Measurements from ENCODE around the gene EWSR1.
A peak's percentile ranks its signal among the peaks of the same experiment; 100 is the strongest.

EWSR1 gene

GRCh38 chr22:29313576-29314466, 45.8 kb downstream of the EWSR1 start:
- TF ChIP-seq CTCF (conservative IDR thresholded peaks at IDR 0.05; ENCODE audit: low read length), result no peak
- no peak for TF ChIP-seq EZH2phosphoT487 (IDR thresholded peaks at IDR 0.05; ENCODE audit: borderline replicate concordance)
- H3K4me3 ChIP-seq (ENCODE audit: low read length, poor library complexity, severe bottlenecking), result no peak overlapping the region
- H3K27me3 ChIP-seq (ENCODE audit: insufficient read depth, low read length, poor library complexity, severe bottlenecking), result no peaks in the 10 kb centered on the region
- no peak overlapping the region for H3K9ac ChIP-seq (ENCODE audit: low read depth, low read length, poor library complexity, severe bottlenecking)
- H3K4me1 ChIP-seq (ENCODE audit: insufficient read depth, low read length, poor library complexity, severe bottlenecking), result peaks cover 9% of the 10 kb centered on the region
- no peaks in the 10 kb centered on the region for H3K36me3 ChIP-seq (ENCODE audit: insufficient read depth, low read length)
- H3K79me2 ChIP-seq (ENCODE audit: insufficient read depth, low read length), result no peaks in the 10 kb centered on the region
- H4K20me1 ChIP-seq (ENCODE audit: insufficient read depth, low read length, poor library complexity, severe bottlenecking), result no peaks in the 10 kb centered on the region
- H3K9me3 ChIP-seq (ENCODE audit: insufficient read depth, low read depth, low read length), result no peaks in the 10 kb centered on the region
- H3F3A ChIP-seq (ENCODE audit: low read depth), result no peaks in the 10 kb centered on the region
- peak overlapping the region; percentile 19; the same call in 1 of the 2 replicates for H2AFZ ChIP-seq (ENCODE audit: low read length)
- no peak overlapping the region for H3K4me2 ChIP-seq (ENCODE audit: low read depth, low read length, poor library complexity, severe bottlenecking)
- H3K9me2 ChIP-seq (replicated peaks; ENCODE audit: low read depth, low read length), result no peaks in the 10 kb centered on the region

GRCh38 chr22:29314537-29315285, 46.6 kb downstream of the EWSR1 start:
- H3K4me2 ChIP-seq (ENCODE audit: low read depth, low read length, poor library complexity, severe bottlenecking), result no peak overlapping the region

More at GRCh38 chr22:29314537-29315285, 46.6 kb downstream of the EWSR1 start:
- H3K4me3 ChIP-seq (ENCODE audit: low read length, poor library complexity, severe bottlenecking), result no peak overlapping the region
- TF ChIP-seq EZH2phosphoT487 (IDR thresholded peaks at IDR 0.05; ENCODE audit: borderline replicate concordance) (no peak), CTCF (conservative IDR thresholded peaks at IDR 0.05; ENCODE audit: low read length) (no peak)
- H3K79me2 ChIP-seq (ENCODE audit: insufficient read depth, low read length), result no peaks in the 10 kb centered on the region
- no peaks in the 10 kb centered on the region for H3K36me3 ChIP-seq (ENCODE audit: insufficient read depth, low read length)
- H3F3A ChIP-seq (ENCODE audit: low read depth), result no peaks in the 10 kb centered on the region
- peak overlapping the region; percentile 19; the same call in 1 of the 2 replicates for H2AFZ ChIP-seq (ENCODE audit: low read length)
- H4K20me1 ChIP-seq (ENCODE audit: insufficient read depth, low read length, poor library complexity, severe bottlenecking), result no peaks in the 10 kb centered on the region
- no peaks in the 10 kb centered on the region for H3K9me2 ChIP-seq (replicated peaks; ENCODE audit: low read depth, low read length)
- H3K9me3 ChIP-seq (ENCODE audit: insufficient read depth, low read depth, low read length), result no peaks in the 10 kb centered on the region
- no peaks in the 10 kb centered on the region for H3K27me3 ChIP-seq (ENCODE audit: insufficient read depth, low read length, poor library complexity, severe bottlenecking)
- H3K4me1 ChIP-seq (ENCODE audit: insufficient read depth, low read length, poor library complexity, severe bottlenecking), result peaks cover under 1% of the 10 kb centered on the region
- H3K9ac ChIP-seq (ENCODE audit: low read depth, low read length, poor library complexity, severe bottlenecking), result no peak overlapping the region

Measured in Loucy (cell line).